ENCODE results near the gene CCDC194. TPM values are rescaled to one million over a fixed set of nuclear protein-coding genes. Genes with fewer than 3 reads are reported as not detected.

The CCDC194 gene
- total RNA-seq, 2 experiments from 2014 or later: 0.97 to 1.6 TPM

DNA sequence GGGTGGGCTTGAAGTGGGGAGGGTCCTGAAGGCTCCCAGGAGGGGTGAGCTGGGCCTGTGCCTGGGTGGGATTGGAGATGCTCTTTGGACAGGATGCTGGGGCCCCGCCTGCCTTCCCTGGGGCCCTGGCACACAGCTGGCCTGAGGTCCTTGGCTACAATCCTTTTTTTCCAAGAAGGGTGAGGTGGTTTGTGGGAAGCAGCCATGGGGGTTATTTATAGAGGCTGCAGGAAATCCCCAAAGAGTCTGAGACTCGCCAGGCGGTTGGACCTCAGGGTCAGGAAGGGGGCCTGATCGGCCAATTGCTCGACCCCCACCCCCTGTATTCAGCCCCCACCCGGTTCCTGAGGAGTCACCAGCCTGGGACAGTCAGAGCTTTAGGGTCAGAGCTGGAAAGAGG lies 46.6 kb downstream of the CCDC194 start:
- CTCF ChIA-PET: interaction anchor here (0.7 to 1.5 kb wide), 4 partner anchors 12 to 171 kb away, joined by 3 to 4 read pairs (median 3); no protein-coding TSS in a partner anchor
- DNase-seq (no peak), ATAC-seq (no peak)
- H3K27me3 Mint-ChIP-seq: peaks cover 17% of the 10 kb centered on the region
- H3K27ac Mint-ChIP-seq: no peak overlapping the region
- intact Hi-C loops (cut with DNase I, micrococcal nuclease): no loop called here
- peaks cover 4% of the 10 kb centered on the region for H3K36me3 Mint-ChIP-seq (ENCODE audit: low read depth)
- no peak overlapping the region for H3K4me3 Mint-ChIP-seq
- POLR2A ChIA-PET: no interaction called here
- H3K4me1 Mint-ChIP-seq: peaks cover 8% of the 10 kb centered on the region
- H3K9me3 Mint-ChIP-seq (ENCODE audit: low read depth): no peaks in the 10 kb centered on the region

GRCh38 chr19:17346109-17346671 lies 47.8 kb downstream of the CCDC194 start:
- CTCF ChIA-PET: interaction anchor here (0.7 to 1.8 kb wide), 7 partner anchors 10 to 1087 kb away, joined by 3 to 8 read pairs (median 3); no protein-coding TSS in a partner anchor
- Mint-ChIP-seq H3K36me3 (ENCODE audit: low read depth) (peaks cover 7% of the 10 kb centered on the region), H3K9me3 (ENCODE audit: low read depth) (no peaks in the 10 kb centered on the region), H3K27ac (no peak overlapping the region), H3K4me3 (no peak overlapping the region), H3K27me3 (peaks cover 12% of the 10 kb centered on the region), H3K4me1 (peaks cover 4% of the 10 kb centered on the region)
- POLR2A ChIA-PET: no interaction called here
- peak; percentile 99 for ATAC-seq
- intact Hi-C loops (cut with DNase I, micrococcal nuclease): loop anchor here (1.0 kb wide), 4 partner anchors 36 to 120 kb away; no protein-coding TSS in a partner anchor
- peak; percentile 90 for DNase-seq

DNA sequence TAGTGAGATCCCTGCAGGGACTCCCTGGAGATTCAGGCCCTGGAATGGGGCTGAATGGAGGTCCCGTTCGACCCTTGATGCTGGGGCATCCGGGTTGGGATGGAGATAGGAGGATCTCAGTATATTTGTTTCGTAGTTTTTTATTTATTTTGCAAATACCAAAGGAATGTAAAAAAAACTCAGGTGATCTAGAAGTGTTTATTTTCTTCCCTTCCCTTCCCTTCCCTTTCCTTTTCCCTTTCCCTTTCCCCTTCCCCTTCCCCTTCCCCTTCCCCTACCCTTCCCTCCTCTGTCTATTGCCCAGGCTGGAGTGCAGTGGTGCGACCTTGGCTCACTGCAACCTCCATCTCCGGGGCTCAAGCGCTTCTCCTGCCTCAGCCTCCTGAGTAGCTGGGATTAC lies 52.2 kb downstream of the CCDC194 start:
- DNase-seq: no peak
- peaks cover 10% of the 10 kb centered on the region for H3K4me1 Mint-ChIP-seq
- peaks cover 15% of the 10 kb centered on the region for H3K36me3 Mint-ChIP-seq (ENCODE audit: low read depth)
- ATAC-seq: no peak
- no peaks in the 10 kb centered on the region for H3K9me3 Mint-ChIP-seq (ENCODE audit: low read depth)
- H3K27me3 Mint-ChIP-seq: no peaks in the 10 kb centered on the region
- H3K4me3 Mint-ChIP-seq: no peak overlapping the region
- ChIA-PET CTCF (interaction anchor here (1.5 kb wide), 1 partner anchor 49 kb away, joined by 5 read pairs; no protein-coding TSS in a partner anchor), POLR2A (interaction anchor here (0.6 kb wide), 1 partner anchor 34 kb away, joined by 3 read pairs; no protein-coding TSS in a partner anchor)
- H3K27ac Mint-ChIP-seq: no peak overlapping the region
- intact Hi-C loops (cut with DNase I, micrococcal nuclease): no loop called here

GRCh38 chr19:17341386-17341785 lies 52.6 kb downstream of the CCDC194 start:
- H3K4me3 Mint-ChIP-seq: no peak overlapping the region
- H3K27me3 Mint-ChIP-seq: no peaks in the 10 kb centered on the region
- intact Hi-C loops (cut with DNase I, micrococcal nuclease): no loop called here
- ATAC-seq (no peak), DNase-seq (no peak)
- H3K9me3 Mint-ChIP-seq (ENCODE audit: low read depth): no peaks in the 10 kb centered on the region
- peaks cover 15% of the 10 kb centered on the region for H3K36me3 Mint-ChIP-seq (ENCODE audit: low read depth)
- H3K27ac Mint-ChIP-seq: no peak overlapping the region
- ChIA-PET CTCF (interaction anchor here (1.5 kb wide), 1 partner anchor 49 kb away, joined by 5 read pairs; no protein-coding TSS in a partner anchor), POLR2A (interaction anchor here (0.6 kb wide), 1 partner anchor 33 kb away, joined by 3 read pairs; no protein-coding TSS in a partner anchor)
- peaks cover 11% of the 10 kb centered on the region for H3K4me1 Mint-ChIP-seq

DNA sequence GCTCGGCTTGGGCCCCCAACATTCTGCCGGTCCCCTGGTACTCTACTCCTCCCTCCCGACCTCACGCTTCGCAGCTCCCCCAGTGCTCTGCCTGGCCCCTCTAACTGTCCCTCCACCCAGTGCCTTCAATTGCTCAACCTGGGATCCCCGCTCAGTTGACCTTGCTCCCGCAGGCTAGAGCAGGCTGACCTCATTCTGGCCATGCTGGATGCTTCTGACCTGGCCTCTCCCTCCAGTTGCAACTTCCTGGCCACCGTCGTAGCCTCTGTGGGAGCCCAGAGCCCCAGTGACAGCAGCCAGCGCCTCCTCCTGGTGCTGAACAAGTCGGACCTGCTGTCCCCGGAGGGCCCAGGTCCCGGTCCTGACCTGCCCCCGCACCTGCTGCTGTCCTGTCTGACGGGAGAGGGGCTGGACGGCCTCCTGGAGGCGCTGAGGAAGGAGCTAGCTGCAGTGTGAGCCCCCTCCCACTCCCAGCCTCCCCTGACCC lies 53.1 kb downstream of the CCDC194 start:
- no peaks in the 10 kb centered on the region for H3K9me3 Mint-ChIP-seq (ENCODE audit: low read depth)
- intact Hi-C loops (cut with DNase I, micrococcal nuclease): no loop called here
- DNase-seq (no peak), ATAC-seq (no peak)
- CTCF ChIA-PET: interaction anchor here (1.5 kb wide), 1 partner anchor 48 kb away, joined by 5 read pairs; no protein-coding TSS in a partner anchor
- H3K4me1 Mint-ChIP-seq: peaks cover 10% of the 10 kb centered on the region
- H3K4me3 Mint-ChIP-seq: no peak overlapping the region
- no peak overlapping the region for H3K27ac Mint-ChIP-seq
- no peaks in the 10 kb centered on the region for H3K27me3 Mint-ChIP-seq
- POLR2A ChIA-PET: no interaction called here
- H3K36me3 Mint-ChIP-seq (ENCODE audit: low read depth): peaks cover 15% of the 10 kb centered on the region

Other genes with a start within 250 kb of the CCDC194 start
- gene USE1, start 178.8 kb downstream of the CCDC194 start, total RNA-seq: 10 to 100 TPM; 22.6 to 24.5 TPM
- 10 to 100 TPM; 10.9 to 11.7 TPM for gene OCEL1, start 168.0 kb downstream of the CCDC194 start, total RNA-seq
- 1 to 10 TPM; 7.4 to 7.9 TPM for gene NR2F6, start 148.3 kb downstream of the CCDC194 start, total RNA-seq
- under 1 TPM in 1 of 2 experiments, not detected in 1; 0.11 TPM for gene USHBP1, start 129.5 kb downstream of the CCDC194 start, total RNA-seq
- 100 to 1,000 TPM; 109 to 132 TPM for gene BABAM1, start 126.8 kb downstream of the CCDC194 start, total RNA-seq
- 1 to 10 TPM; 2.9 to 3.1 TPM for gene ANKLE1, start 112.3 kb downstream of the CCDC194 start, total RNA-seq
- 1 to 10 TPM; 6.1 to 8.0 TPM for gene ABHD8, start 90.8 kb downstream of the CCDC194 start, total RNA-seq
- 10 to 100 TPM; 72.0 to 88.6 TPM for gene MRPL34, start 88.3 kb downstream of the CCDC194 start, total RNA-seq
- gene DDA1, start 84.6 kb downstream of the CCDC194 start, total RNA-seq: 10 to 100 TPM; 26.2 to 39.6 TPM
- 1 to 10 TPM; 4.2 to 4.8 TPM for gene ANO8, start 59.3 kb downstream of the CCDC194 start, total RNA-seq
- gene GTPBP3, start 56.6 kb downstream of the CCDC194 start, total RNA-seq: 10 to 100 TPM; 37.3 to 39.8 TPM
- gene PLVAP, start 16.9 kb downstream of the CCDC194 start, total RNA-seq: not detected
- 10 to 100 TPM; 62.0 to 70.7 TPM for gene BST2, start 11.4 kb upstream of the CCDC194 start, total RNA-seq
- gene MVB12A, start 25.9 kb upstream of the CCDC194 start, total RNA-seq: 10 to 100 TPM; 27.6 to 32.6 TPM
- gene TMEM221, start 54.5 kb upstream of the CCDC194 start, total RNA-seq: not detected
- gene NXNL1, start 66.7 kb upstream of the CCDC194 start, total RNA-seq: not detected
- 1 to 10 TPM; 2.2 to 2.7 TPM for gene SLC27A1, start 76.3 kb upstream of the CCDC194 start, total RNA-seq
- 10 to 100 TPM; 53.1 to 55.5 TPM for gene PGLS, start 117.5 kb upstream of the CCDC194 start, total RNA-seq
- gene COLGALT1, start 161.5 kb upstream of the CCDC194 start, total RNA-seq: 10 to 100 TPM; 51.2 to 64.3 TPM

Measured in activated CD4-positive, alpha-beta T cell treated with anti-CD3 and anti-CD28 coated beads for 36 hours (primary cell).